ENCODE data around the gene HSPB8.

The HSPB8 gene

GRCh38 chr12:119157528-119157927 is 21.2 kb upstream of the HSPB8 start:
- H3K27ac Mint-ChIP-seq = no peak overlapping the region
- H3K4me3 Mint-ChIP-seq = no peak overlapping the region
- H3K9me3 Mint-ChIP-seq = peaks cover 2% of the 10 kb centered on the region
- H3K27me3 Mint-ChIP-seq = peaks cover 21% of the 10 kb centered on the region
- no peaks in the 10 kb centered on the region for H3K36me3 Mint-ChIP-seq (ENCODE audit: low read depth)
- H3K4me1 Mint-ChIP-seq (ENCODE audit: low read depth) = no peaks in the 10 kb centered on the region

DNA sequence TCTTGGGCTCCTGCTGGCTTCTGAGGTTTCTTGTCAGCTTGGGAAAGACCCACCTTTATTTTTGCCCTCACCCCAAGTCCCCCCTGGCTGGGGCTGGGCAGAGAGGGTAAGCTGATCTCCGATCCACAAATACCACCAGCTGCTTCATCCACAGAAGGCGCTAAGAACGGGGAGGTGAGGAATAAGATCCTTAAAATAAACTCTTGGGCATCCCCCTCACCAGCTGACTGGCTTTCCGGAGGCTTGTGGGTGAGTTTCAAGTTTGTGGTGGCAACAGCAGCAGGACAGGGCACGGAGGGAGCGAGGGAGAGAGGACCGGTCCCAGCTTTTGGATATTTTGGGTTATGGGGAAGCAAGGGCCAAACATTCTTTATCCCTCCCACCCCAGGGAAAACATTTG is 20.8 kb upstream of the HSPB8 start:
- Mint-ChIP-seq H3K36me3 (ENCODE audit: low read depth) (no peaks in the 10 kb centered on the region), H3K4me3 (no peak overlapping the region), H3K4me1 (ENCODE audit: low read depth) (no peaks in the 10 kb centered on the region), H3K9me3 (no peaks in the 10 kb centered on the region), H3K27me3 (peaks cover 17% of the 10 kb centered on the region), H3K27ac (no peak overlapping the region)

- no peak overlapping the region for H3K27ac Mint-ChIP-seq
- no peaks in the 10 kb centered on the region for H3K9me3 Mint-ChIP-seq
- peaks cover 12% of the 10 kb centered on the region for H3K27me3 Mint-ChIP-seq
- no peaks in the 10 kb centered on the region for H3K36me3 Mint-ChIP-seq (ENCODE audit: low read depth)
- no peak overlapping the region for H3K4me3 Mint-ChIP-seq
- no peaks in the 10 kb centered on the region for H3K4me1 Mint-ChIP-seq (ENCODE audit: low read depth)
Observed at GRCh38 chr12:119158402-119158801, 20.3 kb upstream of the HSPB8 start.

DNA sequence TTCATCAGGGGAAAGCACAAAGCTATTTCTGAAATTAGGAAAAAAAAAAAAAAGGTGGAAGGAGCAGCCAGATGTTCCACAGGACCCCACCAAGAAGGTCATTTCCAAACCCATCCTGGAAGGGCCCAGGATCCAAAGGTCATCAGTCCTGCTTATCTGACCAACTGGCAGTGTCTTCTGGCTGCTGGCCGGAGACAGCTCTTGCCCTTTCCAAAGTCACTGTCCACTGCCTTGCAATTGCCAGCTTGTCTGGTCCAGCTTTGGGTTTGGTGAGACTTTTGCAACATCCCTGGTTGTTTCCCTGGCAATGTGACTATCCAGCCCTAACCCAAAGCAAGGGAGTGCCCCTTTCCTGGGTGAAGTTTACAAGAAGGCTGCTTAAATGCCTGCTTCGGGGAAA is 18.9 kb upstream of the HSPB8 start:
- no peak overlapping the region for H3K4me3 Mint-ChIP-seq
- H3K27me3 Mint-ChIP-seq = peaks cover 5% of the 10 kb centered on the region
- no peaks in the 10 kb centered on the region for H3K4me1 Mint-ChIP-seq (ENCODE audit: low read depth)
- no peaks in the 10 kb centered on the region for H3K36me3 Mint-ChIP-seq (ENCODE audit: low read depth)
- no peaks in the 10 kb centered on the region for H3K9me3 Mint-ChIP-seq
- no peak overlapping the region for H3K27ac Mint-ChIP-seq

DNA sequence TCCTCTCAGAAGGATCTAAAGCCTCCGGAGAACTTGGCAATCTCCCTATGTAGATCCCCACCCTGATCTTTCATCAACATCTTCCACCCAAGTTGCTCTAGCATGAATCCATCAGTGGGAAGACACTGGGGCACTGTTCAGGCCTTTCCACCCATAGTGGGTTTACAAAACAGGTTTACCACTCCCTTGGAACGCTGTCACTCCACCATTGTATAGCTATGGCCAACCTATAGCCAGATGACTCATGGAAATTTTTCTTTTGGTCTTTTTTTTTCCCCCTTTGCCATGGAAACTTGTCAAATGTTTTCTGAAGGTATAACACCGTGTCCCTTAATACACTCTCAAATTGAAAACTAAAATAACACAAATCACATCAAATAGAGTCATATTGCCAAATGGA is 10.8 kb upstream of the HSPB8 start:
- Mint-ChIP-seq H3K4me1 (ENCODE audit: low read depth) (no peaks in the 10 kb centered on the region), H3K27me3 (no peaks in the 10 kb centered on the region), H3K36me3 (ENCODE audit: low read depth) (no peaks in the 10 kb centered on the region), H3K4me3 (no peak overlapping the region), H3K9me3 (no peaks in the 10 kb centered on the region), H3K27ac (no peak overlapping the region)

DNA sequence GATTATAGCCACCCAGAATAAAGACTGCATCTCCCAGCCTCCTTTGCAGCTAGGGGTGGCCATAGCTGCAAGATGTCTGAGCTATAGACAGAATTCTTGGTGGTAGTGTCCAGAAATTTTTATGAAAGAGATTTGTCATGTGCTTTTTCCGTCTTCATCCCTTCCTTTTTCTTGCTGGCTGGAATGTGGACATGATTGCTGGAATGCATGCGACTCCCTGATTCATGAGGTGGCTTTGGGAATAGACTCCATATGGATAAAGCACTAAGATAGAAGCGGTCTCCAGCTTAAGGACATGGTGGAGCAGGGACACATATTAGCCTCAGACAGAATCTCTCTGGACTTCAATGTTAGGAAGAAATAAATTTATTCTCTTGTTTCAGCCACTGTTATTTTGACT is 10.0 kb upstream of the HSPB8 start:
- H3K27ac Mint-ChIP-seq = no peak overlapping the region
- no peaks in the 10 kb centered on the region for H3K9me3 Mint-ChIP-seq
- no peak overlapping the region for H3K4me3 Mint-ChIP-seq
- no peaks in the 10 kb centered on the region for H3K27me3 Mint-ChIP-seq
- no peaks in the 10 kb centered on the region for H3K36me3 Mint-ChIP-seq (ENCODE audit: low read depth)
- H3K4me1 Mint-ChIP-seq (ENCODE audit: low read depth) = no peaks in the 10 kb centered on the region

GRCh38 chr12:119169150-119169549 is 9.6 kb upstream of the HSPB8 start:
- no peak overlapping the region for H3K4me3 Mint-ChIP-seq
- H3K27ac Mint-ChIP-seq = no peak overlapping the region
- no peaks in the 10 kb centered on the region for H3K4me1 Mint-ChIP-seq (ENCODE audit: low read depth)
- H3K36me3 Mint-ChIP-seq (ENCODE audit: low read depth) = no peaks in the 10 kb centered on the region
- no peaks in the 10 kb centered on the region for H3K27me3 Mint-ChIP-seq
- H3K9me3 Mint-ChIP-seq = no peaks in the 10 kb centered on the region

- no peak overlapping the region for H3K27ac Mint-ChIP-seq
- H3K27me3 Mint-ChIP-seq = peaks cover 4% of the 10 kb centered on the region
- H3K9me3 Mint-ChIP-seq = no peaks in the 10 kb centered on the region
- H3K36me3 Mint-ChIP-seq (ENCODE audit: low read depth) = no peaks in the 10 kb centered on the region
- no peaks in the 10 kb centered on the region for H3K4me1 Mint-ChIP-seq (ENCODE audit: low read depth)
- no peak overlapping the region for H3K4me3 Mint-ChIP-seq
Observed at GRCh38 chr12:119171291-119171690, 7.4 kb upstream of the HSPB8 start.

DNA sequence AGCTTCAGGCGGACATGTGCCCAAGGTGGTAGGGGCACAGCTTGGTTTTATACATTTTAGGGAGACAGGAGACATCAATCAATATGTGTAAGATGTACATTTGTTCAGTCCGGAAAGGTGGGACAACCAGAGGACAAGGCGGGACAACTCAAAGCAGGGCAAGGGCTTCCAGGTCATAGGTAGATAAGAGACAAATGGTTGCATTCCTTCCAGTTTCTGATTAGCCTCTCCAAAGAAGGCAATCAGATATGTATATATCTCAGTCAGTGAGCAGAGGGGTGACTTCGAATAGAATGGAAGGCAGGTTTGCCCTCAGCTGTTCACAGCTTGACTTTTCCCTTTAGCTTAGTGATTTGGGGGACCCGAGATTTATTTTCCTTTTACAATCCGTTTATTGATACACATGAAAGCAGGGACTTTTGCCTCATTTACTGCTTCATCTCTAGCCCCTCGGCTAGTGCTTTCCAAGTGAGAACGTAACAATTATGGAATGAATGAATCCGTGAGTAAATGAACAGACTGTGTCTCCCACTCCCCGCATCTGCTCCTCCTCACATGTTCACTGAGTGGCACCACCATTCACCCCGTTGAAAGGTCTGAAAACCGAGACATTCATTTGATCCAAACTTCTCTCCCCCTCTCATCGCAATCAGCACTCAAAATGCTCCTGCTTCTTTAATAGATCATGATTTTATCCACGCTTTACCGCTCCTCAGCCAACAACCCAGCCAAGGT is 6.9 kb upstream of the HSPB8 start:
- H3K27me3 Mint-ChIP-seq = peaks cover 4% of the 10 kb centered on the region
- H3K27ac Mint-ChIP-seq = no peak overlapping the region

GRCh38 chr12:119175081-119175480 is 3.6 kb upstream of the HSPB8 start:
- no peaks in the 10 kb centered on the region for H3K4me1 Mint-ChIP-seq (ENCODE audit: low read depth)
- H3K9me3 Mint-ChIP-seq = no peaks in the 10 kb centered on the region
- H3K27me3 Mint-ChIP-seq = peaks cover 9% of the 10 kb centered on the region
- no peak overlapping the region for H3K4me3 Mint-ChIP-seq
- no peak overlapping the region for H3K27ac Mint-ChIP-seq
- no peaks in the 10 kb centered on the region for H3K36me3 Mint-ChIP-seq (ENCODE audit: low read depth)

More for the DNA sequence above, 6.9 kb upstream of the HSPB8 start:
- Mint-ChIP-seq H3K9me3 (no peaks in the 10 kb centered on the region), H3K4me3 (no peak overlapping the region), H3K4me1 (ENCODE audit: low read depth) (no peaks in the 10 kb centered on the region), H3K36me3 (ENCODE audit: low read depth) (no peaks in the 10 kb centered on the region)

DNA sequence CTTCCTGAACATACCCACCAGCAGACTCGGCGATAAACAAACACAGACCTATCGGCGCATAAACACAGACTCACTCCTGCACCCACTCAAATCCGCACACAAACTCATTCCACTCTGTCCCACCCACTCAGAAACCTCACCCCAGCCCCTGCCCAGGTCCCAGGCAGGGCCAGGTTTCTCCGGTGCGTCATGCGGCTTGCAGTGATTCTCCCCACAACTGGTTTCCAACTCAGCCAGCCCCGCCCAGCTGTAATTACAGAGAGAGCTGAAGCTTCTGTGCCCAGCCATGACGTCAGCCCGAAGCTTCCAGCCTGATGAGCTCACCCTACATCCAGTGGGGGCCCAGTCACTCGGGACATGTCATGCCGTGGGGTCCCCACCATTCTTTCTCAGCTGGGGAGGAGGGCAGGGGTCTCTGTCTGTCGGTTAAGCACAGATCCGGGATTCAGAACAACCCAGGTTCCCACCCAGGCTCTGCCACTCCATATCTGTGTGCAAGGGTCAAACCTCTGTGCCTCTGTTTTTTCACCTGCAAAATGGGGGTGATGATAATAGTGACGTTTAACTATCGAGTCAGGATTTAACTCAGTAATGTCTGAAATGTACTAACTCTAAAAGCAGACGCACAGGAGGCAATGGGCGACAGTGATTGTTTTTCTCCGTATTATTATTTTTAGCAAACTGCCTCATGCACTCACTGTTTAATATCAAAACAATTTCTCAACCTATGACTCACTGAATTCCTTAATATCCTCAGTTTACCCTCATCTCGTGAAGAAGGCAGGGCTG is 2.3 kb upstream of the HSPB8 start:
- H3K4me1 Mint-ChIP-seq (ENCODE audit: low read depth) = no peaks in the 10 kb centered on the region
- no peaks in the 10 kb centered on the region for H3K36me3 Mint-ChIP-seq (ENCODE audit: low read depth)
- no peaks in the 10 kb centered on the region for H3K9me3 Mint-ChIP-seq
- peaks cover 9% of the 10 kb centered on the region for H3K27me3 Mint-ChIP-seq
- no peak overlapping the region for H3K4me3 Mint-ChIP-seq
- no peak overlapping the region for H3K27ac Mint-ChIP-seq

DNA sequence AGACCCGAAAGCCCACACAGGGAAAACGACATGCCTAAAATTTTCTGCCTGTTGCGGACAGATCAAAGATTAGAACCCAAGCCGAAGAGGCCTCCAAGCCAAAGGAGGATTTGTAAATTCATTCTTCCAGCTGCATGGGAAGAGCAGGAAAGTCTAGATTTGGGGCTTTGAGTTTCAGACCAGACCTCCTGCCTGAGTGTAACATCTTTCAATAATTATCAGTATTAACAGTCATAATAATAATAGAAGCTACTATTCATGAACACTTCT is 1.7 kb upstream of the HSPB8 start:
- Mint-ChIP-seq H3K4me1 (ENCODE audit: low read depth) (no peaks in the 10 kb centered on the region), H3K4me3 (no peak overlapping the region), H3K27ac (no peak overlapping the region), H3K9me3 (no peaks in the 10 kb centered on the region), H3K36me3 (ENCODE audit: low read depth) (no peaks in the 10 kb centered on the region), H3K27me3 (peaks cover 9% of the 10 kb centered on the region)

DNA sequence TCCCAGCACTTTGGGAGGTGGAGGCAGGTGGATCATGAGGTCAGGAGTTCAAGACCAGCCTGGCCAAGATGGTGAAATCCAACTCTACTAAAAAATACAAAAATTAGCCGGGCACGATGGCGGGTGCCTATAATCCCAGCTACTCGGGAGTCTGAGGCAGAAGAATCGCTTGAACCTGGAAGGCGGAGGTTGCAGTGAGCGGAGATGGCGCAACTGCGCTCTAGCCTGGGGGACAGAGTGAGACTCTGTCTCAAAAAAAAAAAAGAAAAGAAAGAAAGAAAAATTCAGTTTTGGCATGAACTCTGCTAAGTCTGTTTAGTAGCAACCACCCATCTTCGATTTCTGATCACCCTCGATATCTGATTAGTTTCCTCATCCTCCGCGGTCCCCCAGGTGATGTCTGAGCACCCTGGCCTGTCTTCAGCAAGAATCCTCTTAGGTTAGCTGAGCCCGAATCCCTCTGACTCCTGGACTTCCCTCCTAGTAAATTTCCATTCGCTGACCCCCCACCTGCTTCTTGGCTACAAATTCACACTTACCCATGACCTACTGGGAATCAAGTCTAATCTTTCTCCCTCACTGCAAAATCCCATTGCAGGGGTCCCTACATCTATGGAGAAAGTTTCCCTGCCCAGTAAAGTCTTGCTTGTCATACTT is 879 bp upstream of the HSPB8 start:
- H3K4me3 Mint-ChIP-seq = no peak overlapping the region
- H3K27me3 Mint-ChIP-seq = peaks cover 9% of the 10 kb centered on the region
- H3K9me3 Mint-ChIP-seq = no peaks in the 10 kb centered on the region
- H3K27ac Mint-ChIP-seq = no peak overlapping the region
- H3K36me3 Mint-ChIP-seq (ENCODE audit: low read depth) = no peaks in the 10 kb centered on the region
- H3K4me1 Mint-ChIP-seq (ENCODE audit: low read depth) = no peaks in the 10 kb centered on the region

DNA sequence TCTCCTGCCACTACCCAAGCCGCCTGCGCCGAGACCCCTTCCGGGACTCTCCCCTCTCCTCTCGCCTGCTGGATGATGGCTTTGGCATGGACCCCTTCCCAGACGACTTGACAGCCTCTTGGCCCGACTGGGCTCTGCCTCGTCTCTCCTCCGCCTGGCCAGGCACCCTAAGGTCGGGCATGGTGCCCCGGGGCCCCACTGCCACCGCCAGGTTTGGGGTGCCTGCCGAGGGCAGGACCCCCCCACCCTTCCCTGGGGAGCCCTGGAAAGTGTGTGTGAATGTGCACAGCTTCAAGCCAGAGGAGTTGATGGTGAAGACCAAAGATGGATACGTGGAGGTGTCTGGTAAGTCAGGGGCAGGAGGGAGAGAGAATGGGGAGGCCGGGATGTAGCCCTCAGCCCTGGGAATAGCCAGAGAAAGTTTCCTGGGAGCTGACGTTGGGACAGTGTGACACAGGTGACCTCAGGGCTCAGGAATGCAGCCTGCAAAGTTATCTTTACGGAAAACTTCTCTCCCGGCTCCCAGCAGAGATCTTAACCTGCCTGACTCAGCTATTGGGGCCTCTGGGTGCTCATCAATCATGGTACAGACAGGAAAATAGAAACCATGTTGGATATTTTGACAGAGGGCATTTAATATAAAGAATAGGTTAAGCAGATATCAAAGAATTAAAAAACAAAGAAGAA is 747 bp downstream of the HSPB8 start:
- Mint-ChIP-seq H3K9me3 (no peaks in the 10 kb centered on the region), H3K27me3 (peaks cover 9% of the 10 kb centered on the region), H3K36me3 (ENCODE audit: low read depth) (no peaks in the 10 kb centered on the region), H3K4me3 (no peak overlapping the region), H3K4me1 (ENCODE audit: low read depth) (no peaks in the 10 kb centered on the region), H3K27ac (no peak overlapping the region)

DNA sequence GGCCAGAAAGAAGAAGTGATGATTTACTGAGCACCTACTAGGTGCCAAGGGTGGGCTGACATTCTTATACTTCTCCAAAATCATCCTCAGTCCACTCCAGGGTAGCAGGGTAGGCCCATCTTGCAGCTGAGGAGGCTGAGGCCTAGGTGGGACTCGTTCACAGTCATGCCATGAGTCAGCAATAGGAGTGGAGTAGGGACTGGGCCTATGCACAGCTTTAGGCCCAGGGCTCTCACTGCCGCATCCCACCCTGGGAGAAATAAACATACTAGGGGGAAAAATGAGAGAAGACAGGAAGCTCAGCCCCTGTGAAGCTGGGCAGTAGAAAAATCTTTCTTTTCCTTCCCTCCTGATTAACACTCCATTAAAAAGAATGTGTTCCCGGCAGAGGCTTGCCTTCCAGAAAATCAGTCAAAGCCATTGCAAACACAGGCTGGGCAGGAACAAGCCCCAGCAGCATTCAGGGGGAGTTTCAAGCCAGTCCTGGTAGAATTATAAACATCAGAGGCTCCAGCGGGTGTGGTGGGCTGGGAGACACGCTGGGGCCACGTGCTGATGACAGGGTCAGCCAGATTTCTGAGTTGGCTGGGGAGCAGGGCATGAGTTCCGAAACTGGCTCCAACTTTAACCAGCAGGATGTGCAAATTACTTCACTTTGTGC is 1.8 kb downstream of the HSPB8 start:
- H3K4me3 Mint-ChIP-seq = no peak overlapping the region
- H3K27ac Mint-ChIP-seq = no peak overlapping the region
- H3K36me3 Mint-ChIP-seq (ENCODE audit: low read depth) = no peaks in the 10 kb centered on the region
- no peaks in the 10 kb centered on the region for H3K9me3 Mint-ChIP-seq
- H3K27me3 Mint-ChIP-seq = peaks cover 9% of the 10 kb centered on the region
- H3K4me1 Mint-ChIP-seq (ENCODE audit: low read depth) = no peaks in the 10 kb centered on the region
